GF-D8 (cell line): Measurements from ENCODE around the gene ZNF32.
"Not testable (repeated sequence)": the region's sequence is repeated elsewhere in the genome, so short reads cannot be mapped to it uniquely, and the experiment has no call there.

Source experiments
- DNase-seq: peaks from one replicate; lab custom pipeline; 2025; lab: John Stamatoyannopoulos, UW

ZNF32 gene

DNA sequence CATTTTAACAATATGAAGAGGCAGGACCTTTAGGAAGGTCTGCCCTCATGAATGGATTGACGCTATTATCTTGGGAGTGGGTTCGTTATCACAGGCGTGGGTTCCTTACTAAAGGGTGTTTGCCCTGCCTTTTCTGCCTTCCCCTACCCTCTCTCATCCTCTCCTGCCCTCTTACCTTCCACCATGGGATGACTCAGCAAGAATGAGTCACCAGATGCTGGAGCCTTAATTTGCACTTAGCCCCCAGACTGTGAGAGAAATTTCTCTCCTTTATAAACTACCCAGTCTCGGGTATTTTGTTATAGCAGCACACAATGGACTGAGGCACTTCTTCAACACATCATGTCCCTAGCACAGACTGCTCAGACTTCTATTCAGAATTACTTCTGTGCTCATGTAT, 31.4 kb upstream of the ZNF32 start:
- no peak for DNase-seq

DNA sequence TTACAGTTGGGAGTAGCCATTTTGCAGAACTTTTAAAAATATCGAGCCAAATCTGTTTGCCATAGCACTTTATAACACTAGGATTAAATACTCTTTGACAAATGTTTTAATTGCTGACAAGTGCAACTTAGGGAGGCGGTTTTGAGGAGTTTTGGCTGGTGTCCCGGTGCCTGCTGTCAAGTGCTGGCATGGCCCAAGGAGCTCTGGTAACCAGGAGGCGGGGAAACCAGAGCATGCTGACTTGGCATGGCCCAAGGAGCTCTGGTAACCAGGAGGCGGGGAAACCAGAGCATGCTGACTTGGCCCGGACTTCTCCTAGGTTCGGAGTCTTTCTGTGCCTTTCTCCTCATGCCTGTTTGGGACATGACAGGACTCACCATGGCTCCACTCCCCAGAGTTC, 30.8 kb upstream of the ZNF32 start:
- DNase-seq, result no peak

DNA sequence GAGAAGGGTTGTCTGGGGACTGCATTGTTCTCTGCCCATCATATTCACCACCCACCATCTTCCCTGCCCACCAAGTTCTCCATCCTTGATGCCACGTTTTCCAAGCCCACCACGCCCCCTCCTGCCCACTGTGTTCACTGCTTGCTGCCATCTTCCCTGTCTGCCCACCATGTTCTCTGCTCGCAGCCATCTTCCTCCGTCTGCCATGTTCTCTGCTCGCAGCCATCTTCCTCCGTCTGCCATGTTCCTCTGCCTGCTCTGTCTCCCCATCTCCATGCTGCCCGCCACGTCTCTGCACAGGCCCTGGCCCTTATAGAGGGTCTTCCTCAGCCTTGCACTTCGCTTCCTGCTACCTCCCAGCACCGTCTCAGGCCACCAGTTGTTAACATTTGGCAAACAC, 30.0 kb upstream of the ZNF32 start:
- DNase-seq, result no peak

DNA sequence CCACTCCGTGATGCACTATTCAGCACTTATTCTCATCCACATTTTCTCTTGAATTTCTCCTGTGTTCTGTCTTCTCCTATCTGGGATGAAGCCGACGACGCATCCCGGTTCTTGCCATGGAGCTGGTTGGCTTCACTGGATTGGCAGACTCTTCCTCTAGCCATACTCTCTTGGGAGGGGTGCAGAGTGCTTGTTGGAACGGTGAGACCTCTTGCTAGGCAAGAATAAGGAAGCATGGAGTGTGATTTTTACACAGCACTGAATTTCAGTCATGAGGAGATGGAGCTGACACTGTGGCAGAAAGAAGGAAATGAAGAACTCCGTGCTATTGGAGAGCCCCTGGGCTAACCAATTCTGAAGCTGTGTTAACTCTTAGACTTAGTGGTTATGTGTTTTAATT, 28.2 kb upstream of the ZNF32 start:
- no peak for DNase-seq

DNA sequence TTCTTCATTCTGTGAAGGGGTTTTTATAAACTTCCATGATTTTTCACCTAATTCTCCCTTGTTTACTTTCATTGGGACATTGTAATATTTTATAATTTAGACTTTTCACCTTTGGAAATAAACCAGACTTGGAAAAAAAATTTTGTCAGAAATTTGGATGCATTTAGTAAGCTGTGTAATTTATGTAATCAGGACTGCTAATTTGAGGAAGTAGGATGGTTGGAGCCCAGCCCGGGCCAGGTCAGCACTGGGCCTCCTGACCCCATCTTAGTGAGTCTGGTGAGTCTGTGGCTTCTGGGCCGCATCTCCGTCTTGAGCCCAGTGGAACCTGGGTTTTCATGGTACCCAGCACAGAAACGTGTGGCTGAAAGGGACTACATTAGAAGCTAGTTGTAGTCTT, 27.6 kb upstream of the ZNF32 start:
- DNase-seq, result no peak

DNA sequence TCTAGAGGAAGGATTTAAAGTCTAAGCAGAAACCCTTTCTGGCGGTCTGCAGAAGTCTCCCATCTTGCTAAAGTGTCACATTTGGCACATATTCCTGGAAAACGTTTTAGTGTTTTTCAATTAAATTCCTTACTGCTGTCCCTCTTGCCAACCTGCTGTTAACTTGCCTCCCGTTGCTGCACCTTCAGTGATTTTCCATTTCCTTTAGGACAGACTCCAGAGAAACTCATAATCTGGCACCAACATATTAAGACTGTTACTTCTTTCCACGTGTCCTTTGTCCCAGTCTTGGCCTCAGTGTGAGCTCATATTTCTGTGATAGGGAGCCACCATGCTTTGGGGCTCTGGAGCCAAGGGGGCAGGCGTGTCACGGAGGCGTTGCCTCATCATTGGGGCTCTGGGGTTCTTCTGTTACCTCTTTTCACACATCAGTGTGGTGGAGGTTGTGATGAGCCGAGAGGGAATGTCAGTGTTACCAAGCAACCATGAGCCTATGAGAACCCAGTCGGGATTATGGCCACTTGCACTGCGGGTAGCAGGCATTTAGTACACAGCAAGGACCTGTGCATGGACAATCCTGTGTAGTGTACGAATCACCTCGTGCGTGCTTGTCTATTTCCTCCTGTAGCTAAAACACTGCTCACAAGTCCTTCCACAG, 26.0 kb upstream of the ZNF32 start:
- no peak for DNase-seq

DNA sequence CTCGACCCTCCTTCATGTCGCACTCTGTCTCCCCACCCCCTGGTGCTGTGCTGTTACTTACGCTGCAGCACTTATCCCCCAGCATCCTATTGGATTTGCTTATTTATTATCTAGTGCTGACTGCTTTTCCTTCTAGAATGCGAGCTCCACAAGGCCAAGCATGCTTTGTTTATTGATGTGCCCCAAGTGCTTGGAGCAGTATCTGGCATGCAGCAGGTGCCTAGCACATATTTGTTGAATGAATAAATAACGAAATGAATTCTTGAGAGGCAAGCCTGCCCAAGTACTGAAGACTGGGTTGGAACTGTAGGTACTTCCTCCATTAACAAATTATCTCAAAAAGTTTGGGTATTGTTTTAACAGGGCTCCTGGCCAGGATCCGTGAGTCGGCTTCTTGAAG, 24.8 kb upstream of the ZNF32 start:
- no peak for DNase-seq

DNA sequence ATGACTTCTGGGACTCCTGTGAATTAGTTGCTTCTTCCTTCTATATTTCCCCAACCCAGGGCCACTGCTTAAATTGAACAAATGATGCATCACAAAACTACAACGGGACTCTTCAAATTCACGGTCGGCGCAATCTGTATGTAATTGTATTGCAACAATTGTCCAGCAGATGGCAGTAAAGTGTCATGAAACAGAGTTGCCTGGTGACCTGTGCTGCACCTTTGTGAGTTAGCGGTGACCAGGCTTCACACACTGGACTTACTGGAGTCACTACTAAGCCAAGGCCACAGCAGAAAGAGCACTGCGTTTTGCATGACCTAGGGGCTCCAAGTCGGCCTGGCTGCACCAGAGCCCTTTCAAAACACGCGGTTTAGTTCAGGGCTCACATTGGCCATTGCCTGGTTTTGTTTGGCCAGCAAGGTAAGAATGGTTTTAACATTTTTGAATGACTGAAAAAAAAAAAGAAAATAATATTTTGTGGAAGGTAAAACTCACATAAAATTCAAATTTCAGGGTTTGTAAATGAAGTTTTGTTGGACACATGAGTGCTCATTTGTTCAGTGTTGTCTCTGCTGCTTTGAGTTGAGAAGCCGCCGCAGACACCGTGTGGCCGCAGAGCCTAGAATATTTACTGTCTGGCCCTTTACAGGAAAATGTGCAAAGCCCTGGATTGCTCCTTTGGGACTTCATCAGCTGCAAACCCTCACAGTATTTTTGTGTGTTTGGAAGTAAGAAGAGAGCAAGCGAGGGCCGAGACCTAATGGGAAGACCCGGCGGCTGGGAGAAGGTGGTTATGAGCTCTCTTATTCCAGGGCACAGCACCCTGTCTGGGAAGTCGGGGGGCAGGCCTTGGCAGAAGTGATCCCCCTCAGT, 23.2 kb upstream of the ZNF32 start:
- no peak for DNase-seq

DNA sequence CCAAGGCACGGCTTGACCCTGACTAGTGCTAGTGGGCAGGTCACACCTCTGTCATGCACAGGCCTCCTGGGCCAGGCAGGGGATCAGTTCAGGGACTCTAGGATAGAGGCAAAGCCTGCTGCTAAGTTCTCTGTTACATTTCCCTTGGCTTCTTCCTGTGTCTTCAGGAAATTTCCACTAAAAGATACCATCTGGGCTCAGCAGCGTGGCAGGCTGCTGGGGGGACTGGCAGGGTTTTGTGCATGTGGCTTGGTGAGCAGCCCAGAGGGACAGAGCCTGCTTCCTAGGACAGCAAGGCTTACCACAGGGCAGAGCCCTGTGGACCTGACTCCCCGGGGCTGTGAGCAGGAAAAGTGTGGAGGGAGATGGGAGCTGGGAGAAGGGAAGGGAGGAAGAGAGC, 20.7 kb upstream of the ZNF32 start:
- no peak for DNase-seq

DNA sequence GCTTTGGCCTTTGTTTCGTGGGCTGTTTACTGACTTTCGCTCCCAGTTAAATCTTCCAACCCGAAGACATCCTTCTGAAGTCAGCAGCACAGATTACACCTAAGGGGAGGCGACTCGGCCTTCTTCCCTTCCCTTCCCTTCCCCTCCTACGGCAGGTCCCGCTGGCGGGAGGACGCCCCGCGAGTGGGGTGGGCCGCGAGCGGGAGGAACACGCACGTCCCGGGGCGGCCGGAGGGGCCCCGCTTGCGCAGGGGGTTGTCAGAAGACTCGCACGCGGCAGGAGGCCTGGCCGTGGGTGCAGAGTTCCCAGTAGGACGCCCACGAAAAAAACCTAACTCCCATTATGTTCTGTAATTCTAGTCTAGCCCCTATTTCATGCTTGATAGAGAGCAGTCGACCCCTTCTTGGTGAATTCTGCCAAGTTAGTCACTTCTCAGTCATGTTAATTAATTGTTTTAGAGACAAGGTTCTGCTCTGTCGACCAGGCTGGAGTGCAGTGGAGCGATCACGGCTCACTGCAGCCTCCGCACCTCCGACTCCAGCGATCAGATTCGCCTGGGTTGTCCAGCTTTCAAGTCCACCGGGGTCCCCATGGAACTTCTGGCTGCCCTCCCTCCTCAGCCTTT, 19.2 kb upstream of the ZNF32 start:
- no peak for DNase-seq

DNA sequence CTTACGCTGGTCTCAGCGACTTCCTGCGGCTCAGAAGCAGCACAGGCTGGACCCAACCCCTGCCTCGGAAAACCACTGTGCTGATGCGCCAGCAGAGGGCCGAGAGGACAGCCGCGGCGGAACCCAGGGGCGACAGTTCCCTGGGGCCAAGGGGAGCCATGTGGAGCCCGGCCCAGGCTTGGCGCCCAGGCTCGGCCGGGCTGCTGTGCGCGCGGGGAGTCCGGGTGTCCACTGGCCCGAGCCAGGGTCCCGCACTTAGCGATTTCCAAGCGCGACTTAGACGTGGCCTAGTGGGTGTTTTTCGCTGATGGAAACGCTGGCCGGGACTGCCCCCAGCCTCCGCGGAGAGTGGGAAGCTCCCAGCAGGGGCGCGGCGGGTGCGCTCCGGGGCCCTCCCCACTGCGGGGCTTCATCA, 18.6 kb upstream of the ZNF32 start:
- no peak for DNase-seq

DNA sequence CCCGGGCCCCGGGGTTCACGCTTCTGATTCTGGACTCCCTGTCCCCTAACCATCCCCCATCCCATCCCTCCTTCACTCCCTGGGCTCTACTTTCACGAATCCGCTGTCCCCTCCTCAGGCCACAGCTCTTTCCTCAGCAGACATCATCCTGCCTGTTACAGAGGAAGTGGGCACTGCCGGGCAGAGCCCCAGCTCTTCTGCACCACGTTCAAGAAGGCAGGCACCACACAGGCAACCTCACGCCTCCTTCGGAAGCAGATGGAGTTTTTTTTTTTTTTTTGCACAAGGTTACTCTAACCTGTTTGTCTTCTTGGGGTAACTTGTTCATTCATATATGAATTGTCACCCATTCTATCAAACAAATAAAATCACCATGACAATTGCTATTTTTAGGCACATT, 17.9 kb upstream of the ZNF32 start:
- DNase-seq, result no peak

DNA sequence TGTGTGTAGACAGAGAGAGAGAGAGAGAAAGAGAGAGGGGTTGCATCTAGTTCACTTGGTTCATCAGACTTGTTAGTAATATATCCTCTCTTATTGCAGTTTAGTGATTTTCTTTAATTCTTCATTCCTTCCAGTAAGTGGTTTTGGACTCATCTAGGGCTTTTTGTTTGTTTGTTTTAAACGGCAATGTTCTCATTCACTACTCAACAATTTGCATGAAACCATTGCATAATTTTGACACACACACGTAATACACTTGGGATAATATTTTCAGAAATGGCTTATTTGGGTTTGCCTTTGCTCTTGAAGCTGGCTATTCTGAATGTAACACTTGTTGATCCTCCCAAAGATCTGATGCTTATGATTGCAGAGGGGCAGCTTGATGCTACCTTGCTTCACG, 16.4 kb upstream of the ZNF32 start:
- DNase-seq, result no peak

DNA sequence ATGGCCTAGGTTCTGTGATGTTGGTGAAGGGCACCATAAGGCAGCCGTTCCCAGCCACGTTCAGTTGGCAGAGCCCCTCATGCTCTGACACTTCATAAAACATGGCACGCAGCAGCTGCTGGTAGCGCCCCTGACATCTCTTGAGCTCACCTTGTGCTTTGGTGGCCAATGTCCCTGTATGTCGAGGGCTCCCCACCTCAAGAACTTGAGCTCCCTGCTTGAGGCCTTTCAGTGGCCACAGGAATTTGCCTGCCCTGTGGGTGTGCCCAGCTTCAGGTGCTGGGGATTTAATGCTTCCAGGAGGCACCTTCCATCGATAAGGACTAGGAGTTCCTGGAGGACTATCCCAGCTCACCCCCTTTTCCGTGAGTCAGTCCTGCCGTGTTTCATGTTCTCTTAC, 9.5 kb upstream of the ZNF32 start:
- no peak for DNase-seq

DNA sequence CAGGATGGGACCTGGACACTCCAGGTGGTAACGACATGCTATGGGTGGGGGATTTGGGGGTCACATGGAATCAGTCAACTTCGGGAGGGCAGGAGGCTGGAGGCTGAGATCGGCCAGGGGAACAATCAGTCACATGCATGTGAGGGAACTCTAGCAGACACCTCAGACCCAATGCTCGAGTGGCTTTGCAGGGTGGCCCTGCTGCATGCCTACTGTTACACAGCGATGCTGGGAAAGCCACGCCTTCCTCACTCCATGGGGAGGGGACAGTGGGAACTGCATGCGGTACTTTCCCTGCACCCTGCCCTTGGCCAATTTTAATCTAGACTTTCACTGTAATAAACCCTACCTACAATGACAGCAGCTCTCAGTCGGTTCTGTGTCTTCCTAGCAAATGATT, 6.6 kb upstream of the ZNF32 start:
- no peak for DNase-seq

DNA sequence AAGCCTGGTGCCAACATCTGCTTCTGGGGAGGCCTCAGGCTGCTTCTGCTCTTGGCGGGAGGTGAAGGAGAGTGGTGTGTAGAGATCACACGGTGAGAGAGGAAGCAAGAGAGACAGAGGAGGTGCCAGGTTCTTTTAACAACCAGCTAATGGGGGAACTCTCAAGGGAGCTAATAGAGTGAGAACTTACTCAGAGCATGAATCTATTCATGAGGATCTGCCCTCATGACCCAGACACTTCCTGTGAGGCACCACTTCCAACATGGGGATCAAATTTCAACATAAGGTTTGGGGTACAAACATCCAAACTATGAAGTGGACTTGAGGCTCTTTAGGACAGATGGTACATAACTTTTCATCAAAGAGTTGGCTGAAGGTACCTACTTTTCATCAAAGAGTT, 5.1 kb upstream of the ZNF32 start:
- DNase-seq, result no peak

DNA sequence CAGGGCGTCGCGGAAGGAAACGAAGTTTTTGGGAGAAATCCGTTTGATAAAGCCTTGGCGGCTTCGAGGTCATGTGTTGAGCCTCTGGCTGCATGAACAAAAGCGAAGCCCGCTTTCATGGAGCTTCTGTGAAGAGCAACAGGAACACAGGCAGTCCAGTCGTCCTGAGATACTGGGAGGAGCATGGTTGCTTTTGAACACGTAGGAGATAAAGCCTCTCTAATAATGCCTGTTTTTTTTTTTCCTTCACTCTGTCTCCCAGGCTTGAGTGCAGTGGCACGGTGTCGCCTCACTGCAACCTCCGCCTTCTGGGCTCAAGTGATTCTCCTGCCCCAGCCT, 473 bp upstream of the ZNF32 start:
- no peak for DNase-seq

DNA sequence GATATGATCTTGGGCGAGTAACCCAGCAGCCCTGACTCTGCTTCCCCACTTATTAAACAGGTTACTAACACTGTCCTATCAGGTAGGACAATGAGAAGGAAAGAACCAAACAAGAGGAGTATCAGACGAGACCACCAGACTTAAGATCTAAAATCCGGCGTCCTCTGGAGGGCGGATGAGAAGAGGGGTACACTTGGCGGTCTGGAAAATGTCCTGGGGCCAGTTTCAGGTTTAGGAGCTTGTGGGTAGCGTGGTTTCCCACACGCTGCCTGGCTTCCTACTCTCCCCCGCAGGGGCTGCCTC, 635 bp downstream of the ZNF32 start:
- DNase-seq, result no peak

DNA sequence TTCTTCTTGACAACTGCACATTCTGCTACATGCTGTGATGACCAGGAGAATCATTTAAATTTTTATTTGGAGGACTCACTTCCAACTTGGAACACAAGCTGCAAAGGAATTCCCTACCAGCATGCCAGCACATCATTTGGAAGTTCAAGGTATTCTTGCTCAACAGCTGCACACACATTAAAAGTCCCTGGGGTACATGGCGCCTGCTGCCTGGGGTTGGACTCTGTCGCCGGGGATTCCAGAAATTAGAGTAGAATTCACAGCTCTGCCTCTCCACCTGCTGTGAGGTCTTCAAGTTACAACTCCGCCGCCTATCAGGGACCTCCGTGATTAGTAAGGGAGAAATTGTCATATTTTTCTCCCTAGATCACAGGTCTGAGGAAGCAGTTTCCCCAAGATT, 1.1 kb downstream of the ZNF32 start:
- no peak for DNase-seq

DNA sequence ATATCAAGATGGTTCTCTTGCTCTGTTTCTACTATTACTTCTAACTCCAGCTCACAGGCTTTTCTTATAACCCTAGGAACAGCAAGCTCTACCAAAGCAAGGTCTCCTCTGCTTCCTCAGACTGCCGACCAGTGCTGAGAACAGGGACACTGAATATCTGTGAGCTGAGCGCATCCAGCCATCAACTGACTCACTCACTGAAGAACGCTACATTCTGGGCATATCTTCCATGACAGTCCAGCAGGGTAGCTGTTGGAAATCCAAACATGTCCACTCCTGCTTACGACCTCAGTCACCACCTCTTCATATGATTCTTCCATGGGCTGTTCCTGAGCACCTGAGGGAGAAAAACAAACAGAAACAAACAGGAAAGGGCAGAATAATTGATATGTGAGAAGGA, 2.8 kb downstream of the ZNF32 start:
- DNase-seq, result no peak

DNA sequence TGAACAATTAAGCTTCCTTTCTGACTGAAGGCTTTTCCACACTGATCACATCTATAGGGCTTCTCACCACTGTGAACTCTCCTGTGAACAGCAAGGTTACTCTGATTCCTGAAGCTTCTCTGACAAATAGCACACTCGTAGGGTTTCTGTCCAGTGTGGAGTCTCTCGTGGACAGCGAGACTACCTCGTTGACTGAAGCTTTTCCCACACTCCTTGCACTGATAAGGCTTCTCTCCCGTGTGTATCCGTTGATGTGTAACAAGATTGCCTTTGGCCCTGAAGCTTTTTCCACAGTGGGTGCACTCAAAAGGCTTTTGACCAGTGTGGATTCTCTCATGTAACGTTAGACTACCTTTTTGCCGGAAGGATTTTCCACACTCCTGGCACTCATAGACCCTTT, 4.4 kb downstream of the ZNF32 start:
- DNase-seq, result no peak

DNA sequence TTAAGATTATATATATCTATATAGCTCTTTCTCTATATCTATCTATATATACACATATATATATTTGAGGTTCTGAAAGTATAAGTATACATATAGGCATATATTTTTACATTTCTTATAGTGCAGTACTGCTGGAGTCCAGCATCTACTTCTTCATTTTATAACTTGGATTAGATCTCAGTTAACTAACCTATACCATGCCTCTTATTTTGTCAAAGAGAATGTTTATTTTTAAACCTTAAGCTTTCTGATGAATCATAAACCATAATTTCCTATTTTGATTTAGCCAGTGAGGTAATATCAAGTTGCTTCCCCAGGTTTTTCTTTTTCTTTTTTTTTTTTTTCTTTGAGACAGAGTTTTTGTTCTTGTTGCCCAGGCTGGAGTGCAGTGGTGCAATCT, 8.1 kb downstream of the ZNF32 start:
- DNase-seq, result no peak

DNA sequence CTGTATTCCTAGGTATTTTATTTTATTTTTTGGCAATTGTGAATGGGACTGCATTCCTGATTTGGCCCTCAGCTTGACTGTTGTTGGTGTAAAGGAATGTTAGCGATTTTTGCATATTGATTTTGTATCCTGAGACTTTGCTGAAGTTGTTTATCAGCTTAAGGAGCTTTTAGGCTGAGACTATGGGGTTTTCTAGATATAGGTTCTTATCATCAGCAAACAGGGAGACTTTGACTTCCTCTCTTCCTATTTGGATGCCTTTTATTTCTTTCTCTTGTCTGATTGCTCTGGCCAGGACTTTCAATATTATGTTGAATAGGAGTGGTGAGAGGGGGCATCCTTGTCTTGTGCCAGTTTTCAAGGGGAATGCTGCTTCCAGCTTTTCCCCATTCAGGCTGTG, 12.9 kb downstream of the ZNF32 start:
- DNase-seq, result not testable (repeated sequence)

DNA sequence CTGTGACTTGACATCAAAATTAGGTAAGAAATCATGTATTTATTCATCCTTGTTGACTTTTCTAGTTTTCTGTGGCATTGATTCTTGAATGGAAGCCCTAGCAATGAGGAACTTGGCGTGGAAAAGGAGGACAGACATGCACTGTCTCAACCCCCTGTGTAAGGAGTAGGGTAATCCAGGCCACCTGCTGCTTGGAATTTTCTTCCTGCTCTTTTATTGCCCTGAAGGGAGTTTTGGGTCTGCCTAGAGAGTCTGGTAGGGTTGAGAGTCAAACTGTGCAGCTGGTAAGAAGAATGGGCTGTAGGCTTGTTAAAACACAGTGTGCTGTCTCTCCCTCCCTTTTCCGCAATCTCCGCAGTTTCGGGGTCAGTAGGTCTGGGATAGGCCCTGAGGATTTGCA, 19.7 kb downstream of the ZNF32 start:
- no peak for DNase-seq
